ENCODE measurements around the gene RTN4R. TPM values are rescaled to one million over a fixed set of nuclear protein-coding genes. Genes with fewer than 3 reads are reported as not detected.
A peak's percentile ranks its signal among the peaks of the same experiment; 100 is the strongest.

RTN4R gene
- total and polyA plus RNA-seq, 2 of the 8 experiments (the other 6 are each of a cell fraction or from before 2014, with no cell fraction given) = 21.8 to 41.3 TPM

DNA sequence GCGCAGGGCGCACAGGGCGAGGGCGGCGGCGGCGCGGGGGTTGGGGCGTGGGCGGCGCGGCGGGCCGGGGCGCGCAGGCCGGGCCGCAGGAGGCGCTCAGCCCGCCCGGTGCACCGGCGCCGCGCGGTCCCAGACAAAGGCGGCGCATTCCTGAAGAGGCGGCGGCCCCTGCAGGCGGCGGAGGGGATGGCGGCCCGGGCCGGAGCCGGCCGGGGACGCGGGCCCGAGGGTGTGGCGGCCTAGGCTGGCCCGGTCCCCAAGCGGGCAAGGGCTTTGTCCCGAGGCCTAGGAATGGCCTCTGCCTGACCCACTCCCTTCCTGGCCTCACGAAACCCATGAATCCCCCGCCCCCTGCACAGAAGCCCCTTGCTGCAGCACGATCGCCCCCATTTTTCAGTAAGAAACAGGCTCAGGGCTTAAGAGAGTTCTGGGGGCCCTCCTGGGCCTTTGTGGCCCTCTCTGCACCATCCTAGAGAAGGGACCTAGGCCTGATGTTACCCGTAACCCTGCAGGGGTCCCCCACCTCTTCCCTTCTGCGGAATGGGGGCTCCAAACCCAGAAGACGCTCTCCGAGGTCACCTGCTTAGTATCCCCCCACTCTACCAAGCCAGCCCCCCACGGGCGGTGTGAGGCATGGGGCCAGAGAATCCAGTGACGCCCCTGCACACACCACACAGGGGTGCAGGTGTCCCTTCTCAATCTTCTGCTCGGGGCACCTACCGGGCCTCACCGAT is at the start of gene RTN4R (continued):
- no peak for TF ChIP-seq SP2 (IDR thresholded peaks at IDR 0.05; ENCODE audit: low read length)
- TF ChIP-seq, protein P1, sequence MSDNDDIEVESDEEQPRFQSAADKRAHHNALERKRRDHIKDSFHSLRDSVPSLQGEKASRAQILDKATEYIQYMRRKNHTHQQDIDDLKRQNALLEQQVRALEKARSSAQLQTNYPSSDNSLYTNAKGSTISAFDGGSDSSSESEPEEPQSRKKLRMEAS (IDR thresholded peaks at IDR 0.05) = peak; percentile 34; the same call in 1 of the 2 replicates
- TF ChIP-seq TAF7 (optimal IDR thresholded peaks at IDR 0.05; ENCODE audit: borderline replicate concordance, low read depth, low read length) = no peak
- peak; percentile 87 for TF ChIP-seq TEAD4 (IDR thresholded peaks at IDR 0.05; ENCODE audit: low read depth, low read length)
- no peak for TF ChIP-seq RFX5 (IDR thresholded peaks at IDR 0.05; ENCODE audit: borderline replicate concordance, low read depth, low read length)
- TF ChIP-seq GABPA (IDR thresholded peaks at IDR 0.05; ENCODE audit: borderline replicate concordance, insufficient read depth, low read length) = peak; percentile 65; the same call in 1 of the 2 replicates
- peak; percentile 65 to 80 for TF ChIP-seq RAD21 (IDR thresholded peaks at IDR 0.05 in 1 of 2, conservative IDR thresholded peaks at IDR 0.05 in 1 of 2; ENCODE audit: low read depth in 2 of 2, low read length in 2 of 2)
- TF ChIP-seq RXRA (IDR thresholded peaks at IDR 0.05; ENCODE audit: insufficient read depth, low read depth, low read length) = no peak
- no peak for TF ChIP-seq RNF2 (IDR thresholded peaks at IDR 0.05; ENCODE audit: borderline replicate concordance, low read depth, low read length, missing control alignments, poor library complexity, severe bottlenecking)

Data from H1 (cell line).